Calu3 (cell line): ENCODE results near the gene ZNF280C. TPM values are rescaled to one million over a fixed set of nuclear protein-coding genes. Genes with fewer than 3 reads are reported as not detected.

Experiments used
- BruUV-seq: library from RNA; stranded (reverse); fragments of 400-500 nt; replicated peaks from 2 replicates; lab custom pipeline; 2021; lab: Mats Ljungman, UMichigan
- CTCF ChIA-PET: fragments of 300-600 bp; sonication (Branson Sonifier 250); formaldehyde crosslinking; loops from one replicate; lab custom pipeline; 2022; ENCODE audit warnings: antibody characterized with exemption; lab: Charles Lee
- DNase-seq: peaks from one replicate; pipeline ENCODE4 v3.0.0; 2022
- H3K27ac Mint-ChIP-seq: one replicate; pipeline ENCODE4 v1.8.0; 2022; ENCODE audit warnings: mixed read lengths; ENCODE audit not compliant: unreplicated experiment
- H3K27me3 Mint-ChIP-seq: one replicate; pipeline ENCODE4 v1.8.0; 2022; ENCODE audit warnings: mixed read lengths; ENCODE audit not compliant: unreplicated experiment
- H3K36me3 Mint-ChIP-seq: one replicate; pipeline ENCODE4 v1.8.0; 2022; ENCODE audit warnings: mild to moderate bottlenecking, moderate library complexity, mixed read lengths; ENCODE audit not compliant: insufficient read depth, unreplicated experiment
- H3K4me1 Mint-ChIP-seq: one replicate; pipeline ENCODE4 v1.8.0; 2022; ENCODE audit warnings: mild to moderate bottlenecking, low read depth, mixed read lengths; ENCODE audit not compliant: unreplicated experiment
- H3K4me3 Mint-ChIP-seq: one replicate; pipeline ENCODE4 v1.8.0; 2022; ENCODE audit warnings: mild to moderate bottlenecking, low read depth, moderate library complexity, mixed read lengths; ENCODE audit not compliant: unreplicated experiment
- H3K9me3 Mint-ChIP-seq: one replicate; pipeline ENCODE4 v1.8.0; 2022; ENCODE audit warnings: low read depth, mixed read lengths; ENCODE audit not compliant: unreplicated experiment
- CTCF ChIP-seq: fragments of 200-600 bp; IDR thresholded peaks from one replicate; pipeline ENCODE4 v1.8.0; 2022; ENCODE audit warnings: antibody characterized with exemption; ENCODE audit not compliant: unreplicated experiment
- intact Hi-C: fragments of 100-400 bp; cut with micrococcal nuclease; formaldehyde crosslinking; loops from one replicate; pipeline ENCODE4 v1.10.0; 2022; ENCODE audit not compliant: unreplicated experiment
- total RNA-seq: library from RNA; stranded (reverse); gene quantifications from 2 replicates; pipeline ENCODE4 v1.2.3, GENCODE V29; 2022

ZNF280C gene
- total RNA-seq, 1 experiment from 2014 or later = 8.8 TPM

GRCh38 chrX:130295519-130296296, 27.0 kb upstream of the ZNF280C start:
- CTCF ChIA-PET = no interaction called here
- intact Hi-C loops = no loop called here

GRCh38 chrX:130287071-130287770, 18.5 kb upstream of the ZNF280C start:
- no peaks in the 10 kb centered on the region for H3K4me1 Mint-ChIP-seq
- CTCF ChIA-PET = no interaction called here
- intact Hi-C loops = no loop called here
- peak overlapping the region; percentile 20 for H3K4me3 Mint-ChIP-seq
- TF ChIP-seq CTCF = no peak
- no peak for DNase-seq
- H3K36me3 Mint-ChIP-seq = no peaks in the 10 kb centered on the region
- H3K27ac Mint-ChIP-seq = no peak overlapping the region
- BruUV-seq = no TSS peak
- no peaks in the 10 kb centered on the region for H3K9me3 Mint-ChIP-seq
- peaks cover 18% of the 10 kb centered on the region for H3K27me3 Mint-ChIP-seq

More at GRCh38 chrX:130295519-130296296, 27.0 kb upstream of the ZNF280C start:
- Mint-ChIP-seq H3K9me3 (no peaks in the 10 kb centered on the region), H3K27me3 (peaks cover 4% of the 10 kb centered on the region), H3K27ac (no peak overlapping the region), H3K36me3 (no peaks in the 10 kb centered on the region), H3K4me1 (no peaks in the 10 kb centered on the region), H3K4me3 (no peak overlapping the region)
- no TSS peak for BruUV-seq
- TF ChIP-seq CTCF = no peak
- no peak for DNase-seq

GRCh38 chrX:130285710-130286109, 17.0 kb upstream of the ZNF280C start:
- H3K27me3 Mint-ChIP-seq = peaks cover 14% of the 10 kb centered on the region
- H3K27ac Mint-ChIP-seq = no peak overlapping the region
- no peak overlapping the region for H3K4me3 Mint-ChIP-seq
- no TSS peak for BruUV-seq
- no peaks in the 10 kb centered on the region for H3K36me3 Mint-ChIP-seq
- TF ChIP-seq CTCF = no peak
- CTCF ChIA-PET = interaction anchor here (0.5 kb wide), 1 partner anchor 93 kb away, joined by 4 read pairs; no protein-coding TSS in a partner anchor
- H3K9me3 Mint-ChIP-seq = no peaks in the 10 kb centered on the region
- DNase-seq = no peak
- intact Hi-C loops = no loop called here
- no peaks in the 10 kb centered on the region for H3K4me1 Mint-ChIP-seq

GRCh38 chrX:130285069-130285620, 16.4 kb upstream of the ZNF280C start:
- no peaks in the 10 kb centered on the region for H3K36me3 Mint-ChIP-seq
- no peaks in the 10 kb centered on the region for H3K4me1 Mint-ChIP-seq
- H3K27me3 Mint-ChIP-seq = peaks cover 9% of the 10 kb centered on the region
- no peak for DNase-seq
- no peak for TF ChIP-seq CTCF
- BruUV-seq = no TSS peak
- intact Hi-C loops = no loop called here
- H3K9me3 Mint-ChIP-seq = no peaks in the 10 kb centered on the region
- CTCF ChIA-PET = no interaction called here
- no peak overlapping the region for H3K27ac Mint-ChIP-seq
- H3K4me3 Mint-ChIP-seq = no peak overlapping the region
